GM12878 (cell line): ENCODE data around the gene PSMB10. TPM values are rescaled to one million over a fixed set of nuclear protein-coding genes. Genes with fewer than 3 reads are reported as not detected.

ENCODE experiments used
- ATAC-seq: fragments of 200-7000 bp; cut with Tn5 transposase; 3 replicates; pipeline ENCODE4 v1.9.1; 2020; ENCODE audit warnings: mild to moderate bottlenecking, moderate library complexity
- BruUV-seq: library from RNA; stranded (reverse); fragments of 400-500 nt; replicated peaks from 2 replicates; lab custom pipeline; 2021; lab: Mats Ljungman, UMichigan
- CTCF ChIA-PET: fragments of 300-600 bp; sonication (Branson Sonifier 250); formaldehyde crosslinking; extraction: SDS; loops from one replicate; lab custom pipeline; 2021; ENCODE audit warnings: inconsistent platforms; lab: Yijun Ruan, JAX
- POLR2A ChIA-PET: fragments of 350-600 bp; formaldehyde crosslinking; extraction: SDS; loops from one replicate; lab custom pipeline; 2021; ENCODE audit warnings: inconsistent platforms; lab: Charles Lee
- RAD21 ChIA-PET: fragments of 300-600 bp; sonication (Branson Sonifier 250); formaldehyde crosslinking; loops from one replicate; lab custom pipeline; 2023; ENCODE audit warnings: antibody characterized with exemption; ENCODE audit not compliant: unreplicated experiment; lab: Charles Lee
- SMC1A ChIA-PET: fragments of 300-600 bp; sonication (Branson Sonifier 250); formaldehyde crosslinking; loops from one replicate; lab custom pipeline; 2023; ENCODE audit not compliant: unreplicated experiment, uncharacterized antibody; lab: Charles Lee
- DNase-seq: peaks from one replicate; pipeline ENCODE4 v3.0.0-alpha.2; 2011; ENCODE audit warnings: low read depth, low spot score
- FAIRE-seq: peaks from 3 replicates; lab custom pipeline; 2011; peaks lifted over from hg19 to GRCh38; lab: Jason Lieb, UNC
- H2AFZ ChIP-seq: 2 replicates; pipeline ENCODE4 v1.6.0; 2011; ENCODE audit warnings: low read depth, low read length, control low read depth; ENCODE audit not compliant: control insufficient read depth
- H3K27ac ChIP-seq: 2 replicates; pipeline ENCODE4 v1.5.1; 2011; ENCODE audit warnings: control low read depth; ENCODE audit not compliant: control insufficient read depth, insufficient read depth
- H3K27me3 ChIP-seq, 2 experiments: replicated peaks in 1 of 2; 2 replicates each; pipeline versions ENCODE4 v1.6.0 to v1.6.1; 2011; ENCODE audit warnings: low read length in 1 of 2; ENCODE audit not compliant: control insufficient read depth in 2 of 2, insufficient read depth in 2 of 2
- H3K36me3 ChIP-seq, 2 experiments: 2 replicates each; pipeline ENCODE4 v1.5.1; 2011; ENCODE audit warnings: low read length in 1 of 2; ENCODE audit not compliant: control insufficient read depth in 2 of 2, insufficient read depth in 2 of 2
- H3K4me1 ChIP-seq: 2 replicates; pipeline ENCODE4 v1.6.1; 2011; ENCODE audit warnings: mild to moderate bottlenecking, low read length, moderate library complexity, mixed read lengths; ENCODE audit not compliant: control insufficient read depth, insufficient read depth
- H3K4me2 ChIP-seq: 2 replicates; pipeline ENCODE4 v1.6.0; 2011; ENCODE audit warnings: control low read depth; ENCODE audit not compliant: control insufficient read depth, insufficient read depth
- H3K4me3 ChIP-seq: fragments of 200-600 bp; sonication (generic); 2 replicates; pipeline ENCODE4 v1.5.1; 2016
- H3K79me2 ChIP-seq: 2 replicates; pipeline ENCODE4 v1.6.0; 2011; ENCODE audit warnings: low read length; ENCODE audit not compliant: control insufficient read depth, insufficient read depth
- H3K9ac ChIP-seq: 2 replicates; pipeline ENCODE4 v1.8.0; 2011; ENCODE audit warnings: low read length, control low read depth, mixed read lengths; ENCODE audit not compliant: control insufficient read depth, insufficient read depth
- H3K9me3 ChIP-seq: replicated peaks from 3 replicates; pipeline ENCODE4 v1.5.1; 2011; ENCODE audit warnings: mild to moderate bottlenecking, low read length; ENCODE audit not compliant: control insufficient read depth, insufficient read depth
- H4K20me1 ChIP-seq: 2 replicates; pipeline ENCODE4 v1.6.0; 2011; ENCODE audit not compliant: control insufficient read depth, insufficient read depth
- CHD2 ChIP-seq: IDR thresholded peaks from 2 replicates; pipeline ENCODE4 v1.6.1; 2011; ENCODE audit warnings: low read depth, low read length, improper control_type of control experiment, borderline replicate concordance
- EED ChIP-seq: sonication (generic); IDR thresholded peaks from 2 replicates; pipeline ENCODE4 v1.6.1; 2016; ENCODE audit warnings: antibody characterized with exemption, low read depth
- EP300 ChIP-seq, 2 experiments: fragments of 150-350 bp in 1 of 2; IDR thresholded peaks; 2 replicates each; pipeline ENCODE4 v1.6.1; 2011 to 2012; ENCODE audit warnings: low read depth in 2 of 2, low read length in 2 of 2, borderline replicate concordance in 1 of 2, improper control_type of control experiment in 1 of 2, inconsistent platforms in 1 of 2; ENCODE audit not compliant: control insufficient read depth in 1 of 2
- FOXK2 ChIP-seq: fragments of 450-650 bp; IDR thresholded peaks from 2 replicates; pipeline ENCODE4 v1.6.1; 2017; ENCODE audit warnings: mild to moderate bottlenecking, moderate library complexity
- HDAC6 ChIP-seq: fragments of 200-600 bp; sonication (generic); IDR thresholded peaks from one replicate; pipeline ENCODE4 v1.8.0; 2017; ENCODE audit warnings: antibody characterized with exemption; ENCODE audit not compliant: unreplicated experiment
- HDGF ChIP-seq: fragments of 450-650 bp; IDR thresholded peaks from 2 replicates; pipeline ENCODE4 v1.6.1; 2016; ENCODE audit warnings: antibody characterized with exemption
- MTA3 ChIP-seq: IDR thresholded peaks from 2 replicates; pipeline ENCODE4 v1.6.1; 2012; ENCODE audit warnings: low read length, inconsistent platforms, borderline replicate concordance
- MYC ChIP-seq: IDR thresholded peaks from 2 replicates; pipeline ENCODE4 v1.6.1; 2011; ENCODE audit warnings: mild to moderate bottlenecking, low read length, moderate library complexity, inconsistent platforms; ENCODE audit not compliant: insufficient read depth, insufficient replicate concordance, insufficient read length, severe bottlenecking
- NR2F1 ChIP-seq: fragments of 450-650 bp; conservative IDR thresholded peaks from 2 replicates; pipeline ENCODE4 v1.6.1; 2017; ENCODE audit warnings: mild to moderate bottlenecking
- PKNOX1 ChIP-seq: fragments of 450-650 bp; IDR thresholded peaks from 2 replicates; pipeline ENCODE4 v1.6.1; 2016; ENCODE audit warnings: mild to moderate bottlenecking
- POLR2A ChIP-seq: IDR thresholded peaks from 2 replicates; pipeline ENCODE4 v1.6.1; 2011; ENCODE audit warnings: low read depth, mild to moderate bottlenecking, low read length
- POLR2AphosphoS5 ChIP-seq: IDR thresholded peaks from 2 replicates; pipeline ENCODE4 v1.6.1; 2011; ENCODE audit warnings: mild to moderate bottlenecking, low read length, inconsistent platforms
- RCOR1 ChIP-seq: conservative IDR thresholded peaks from 2 replicates; pipeline ENCODE4 v1.6.1; 2012; ENCODE audit warnings: low read depth, low read length, improper control_type of control experiment
- SMARCA5 ChIP-seq: fragments of 450-650 bp; IDR thresholded peaks from 2 replicates; pipeline ENCODE4 v1.6.1; 2017; ENCODE audit warnings: mild to moderate bottlenecking
- SP1 ChIP-seq: IDR thresholded peaks from one replicate; pipeline ENCODE4 v1.6.1; 2011; ENCODE audit warnings: low read depth, low read length
- TARDBP ChIP-seq: IDR thresholded peaks from 2 replicates; pipeline ENCODE4 v1.6.1; 2016; ENCODE audit warnings: borderline replicate concordance
- WRNIP1 ChIP-seq: IDR thresholded peaks from 2 replicates; pipeline ENCODE4 v1.6.1; 2011; ENCODE audit warnings: low read depth, low read length, improper control_type of control experiment, borderline replicate concordance
- YY1 ChIP-seq: IDR thresholded peaks from 2 replicates; pipeline ENCODE4 v1.6.1; 2011; ENCODE audit warnings: low read depth, mild to moderate bottlenecking, low read length
- ZSCAN29 ChIP-seq: fragments of 450-650 bp; IDR thresholded peaks from 2 replicates; pipeline ENCODE4 v1.6.1; 2017; ENCODE audit warnings: mild to moderate bottlenecking, moderate library complexity
- WGBS: methylation state at CpG from one replicate; pipeline ENCODE4 v1.1.6; 2016; ENCODE audit warnings: low lambda C conversion rate; ENCODE audit not compliant: insufficient replicate concordance, insufficient coverage; ENCODE audit errors: missing lambda C conversion rate; 5-methylcytosine and 5-hydroxymethylcytosine counted together
- in situ Hi-C: fragments of 300-500 bp; cut with MboI; formaldehyde crosslinking; loops from 9 replicates; pipeline ENCODE4 v1.14.3; 2018; ENCODE audit warnings: mixed read lengths
- intact Hi-C: fragments of 100-400 bp; cut with micrococcal nuclease; formaldehyde crosslinking; loops from one replicate; pipeline ENCODE4 v1.14.2; 2022; ENCODE audit not compliant: unreplicated experiment
- polyA plus RNA-seq, 11 experiments: library from polyadenylated mRNA; depleted of rRNA in 4 of 11; unstranded in 6 of 11; stranded (reverse) in 5 of 11; fragments of >200 nt; fragmentation: Nextera tagmentation in 4 of 11; fragmentation: Illumina TruSeq in 1 of 11; extraction: Ambion mirVana in 4 of 11; extraction: Trizol in 1 of 11; gene quantifications; 1 replicate in 1 of 11; 2 replicates in 10 of 11; pipeline versions ENCODE4 v1.2.1 to v1.2.3, GENCODE V29; 2011 to 2016; ENCODE audit warnings: inconsistent platforms in 2 of 11, missing spikeins in 2 of 11, low read depth in 1 of 11
- total RNA-seq, 4 experiments: library from RNA; depleted of rRNA in 3 of 4; stranded (reverse); fragments of >200 nt in 3 of 4; fragmentation: Illumina TruSeq in 1 of 4; extraction: Trizol in 1 of 4; gene quantifications; 2 replicates each; pipeline versions ENCODE4 v1.2.1 to v1.2.3, GENCODE V29; 2013 to 2021
- TF ChIP-seq, protein P1 (sequence below): fragments of 450-650 bp; IDR thresholded peaks from 2 replicates; pipeline ENCODE4 v1.6.1; 2017; ENCODE audit warnings: mild to moderate bottlenecking
- TF ChIP-seq, protein P2 (sequence below): fragments of 150-350 bp; IDR thresholded peaks from 2 replicates; pipeline ENCODE4 v1.6.1; 2014; ENCODE audit warnings: mild to moderate bottlenecking, low read depth, low read length

The PSMB10 gene
- total and polyA plus RNA-seq, 10 of the 15 experiments (the other 5 are each of a cell fraction or from before 2014, with no cell fraction given): 24.1 to 308 (median 151) TPM

DNA sequence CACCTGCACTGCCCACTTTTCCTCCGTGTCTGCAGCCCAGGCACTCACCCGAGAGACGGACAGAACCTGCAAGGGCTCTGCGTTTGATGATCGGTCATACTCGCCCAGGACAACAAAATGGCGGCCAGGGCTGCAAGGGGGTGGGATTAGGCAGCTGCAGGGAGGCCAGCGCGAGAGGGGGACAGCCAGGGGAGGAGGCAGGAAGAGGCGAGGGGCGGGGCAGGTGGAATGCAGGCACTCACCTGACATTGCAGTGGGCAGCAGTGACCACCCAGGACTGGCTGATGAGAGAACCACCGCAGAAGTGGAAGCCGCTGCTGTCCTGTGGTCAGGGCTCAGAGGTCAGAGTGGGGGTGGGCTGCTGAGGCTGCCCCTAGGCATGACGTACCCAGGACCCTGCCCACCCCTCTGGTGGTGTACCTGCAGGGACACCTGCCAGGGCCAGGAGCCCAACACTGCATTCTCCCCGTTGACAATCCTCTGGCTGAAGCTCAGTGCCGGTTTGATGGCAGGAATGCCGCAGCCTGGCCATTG is 5.9 kb downstream of the PSMB10 start:
- no TSS peak for BruUV-seq
- no peak overlapping the region for H3K4me3 ChIP-seq
- ChIA-PET POLR2A (no interaction called here), CTCF (interaction anchor here (0.9 to 3.7 kb wide), 2 partner anchors 47 to 258 kb away, joined by 4 to 18 read pairs; no protein-coding TSS in a partner anchor), SMC1A (interaction anchor here (2.5 kb wide), 1 partner anchor 114 kb away, joined by 5 read pairs; no protein-coding TSS in a partner anchor), RAD21 (interaction anchor here (1.3 kb wide), 1 partner anchor 114 kb away, joined by 6 read pairs; no protein-coding TSS in a partner anchor)
- no peaks in the 10 kb centered on the region for H4K20me1 ChIP-seq
- no peak for FAIRE-seq
- intact Hi-C loops: no loop called here
- peaks cover 21 to 39% of the 10 kb centered on the region in 2 experiments for H3K36me3 ChIP-seq
- no peak for ATAC-seq
- TF ChIP-seq MTA3 (0 out of 2 replicates have a peak, but pooled peaks have one; percentile 14), POLR2AphosphoS5 (peak; percentile 57; the same call in 1 of the 2 replicates), SMARCA5 (no peak), ZSCAN29 (no peak), EED (no peak), FOXK2 (no peak), YY1 (peak; percentile 56; the same call in 1 of the 2 replicates), PKNOX1 (no peak), MYC (no peak), TARDBP (no peak), HDAC6 (no peak), NR2F1 (no peak), HDGF (no peak), WRNIP1 (no peak), EP300 (IDR thresholded peaks at IDR 0.05; ENCODE audit: borderline replicate concordance in 1 of 2, control insufficient read depth in 1 of 2, low read depth in 2 of 2, low read length in 2 of 2) (no peak), POLR2A (peak; percentile 47), SP1 (no peak), RCOR1 (no peak), CHD2 (no peak)
- TF ChIP-seq, protein P1, sequence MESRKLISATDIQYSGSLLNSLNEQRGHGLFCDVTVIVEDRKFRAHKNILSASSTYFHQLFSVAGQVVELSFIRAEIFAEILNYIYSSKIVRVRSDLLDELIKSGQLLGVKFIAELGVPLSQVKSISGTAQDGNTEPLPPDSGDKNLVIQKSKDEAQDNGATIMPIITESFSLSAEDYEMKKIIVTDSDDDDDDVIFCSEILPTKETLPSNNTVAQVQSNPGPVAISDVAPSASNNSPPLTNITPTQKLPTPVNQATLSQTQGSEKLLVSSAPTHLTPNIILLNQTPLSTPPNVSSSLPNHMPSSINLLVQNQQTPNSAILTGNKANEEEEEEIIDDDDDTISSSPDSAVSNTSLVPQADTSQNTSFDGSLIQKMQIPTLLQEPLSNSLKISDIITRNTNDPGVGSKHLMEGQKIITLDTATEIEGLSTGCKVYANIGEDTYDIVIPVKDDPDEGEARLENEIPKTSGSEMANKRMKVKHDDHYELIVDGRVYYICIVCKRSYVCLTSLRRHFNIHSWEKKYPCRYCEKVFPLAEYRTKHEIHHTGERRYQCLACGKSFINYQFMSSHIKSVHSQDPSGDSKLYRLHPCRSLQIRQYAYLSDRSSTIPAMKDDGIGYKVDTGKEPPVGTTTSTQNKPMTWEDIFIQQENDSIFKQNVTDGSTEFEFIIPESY: no peak
- TF ChIP-seq, protein P2, sequence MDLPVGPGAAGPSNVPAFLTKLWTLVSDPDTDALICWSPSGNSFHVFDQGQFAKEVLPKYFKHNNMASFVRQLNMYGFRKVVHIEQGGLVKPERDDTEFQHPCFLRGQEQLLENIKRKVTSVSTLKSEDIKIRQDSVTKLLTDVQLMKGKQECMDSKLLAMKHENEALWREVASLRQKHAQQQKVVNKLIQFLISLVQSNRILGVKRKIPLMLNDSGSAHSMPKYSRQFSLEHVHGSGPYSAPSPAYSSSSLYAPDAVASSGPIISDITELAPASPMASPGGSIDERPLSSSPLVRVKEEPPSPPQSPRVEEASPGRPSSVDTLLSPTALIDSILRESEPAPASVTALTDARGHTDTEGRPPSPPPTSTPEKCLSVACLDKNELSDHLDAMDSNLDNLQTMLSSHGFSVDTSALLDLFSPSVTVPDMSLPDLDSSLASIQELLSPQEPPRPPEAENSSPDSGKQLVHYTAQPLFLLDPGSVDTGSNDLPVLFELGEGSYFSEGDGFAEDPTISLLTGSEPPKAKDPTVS: no peak
- H3K9me3 ChIP-seq: no peaks in the 10 kb centered on the region
- no peak overlapping the region for H2AFZ ChIP-seq
- H3K9ac ChIP-seq: no peak overlapping the region
- no peak for DNase-seq
- H3K27me3 ChIP-seq: no peaks in the 10 kb centered on the region
- H3K4me1 ChIP-seq: peaks cover 5% of the 10 kb centered on the region
- in situ Hi-C loops: no loop called here
- peaks cover 11% of the 10 kb centered on the region for H3K79me2 ChIP-seq
- no peak overlapping the region for H3K27ac ChIP-seq
- H3K4me2 ChIP-seq: no peak overlapping the region
- WGBS: 91% methylated on average over 15 of the region's 17 CpGs
